ENCODE measurements around the gene ITPK1.

Gene ITPK1

GRCh38 chr14:93026339-93026738, 89.4 kb downstream of the ITPK1 start:
- H3K27me3 ChIP-seq (ENCODE audit: insufficient read depth, low read length), result no peaks in the 10 kb centered on the region
- peaks cover 2% of the 10 kb centered on the region for H3K4me1 ChIP-seq (ENCODE audit: control insufficient read depth, insufficient read depth, low read length, unreplicated experiment)
- no peaks in the 10 kb centered on the region for H3K36me3 ChIP-seq (ENCODE audit: insufficient read depth, low read length)
- no peak overlapping the region for H3K27ac ChIP-seq (ENCODE audit: low read depth, low read length)
- peaks cover 4% of the 10 kb centered on the region for H3K79me2 ChIP-seq (ENCODE audit: control insufficient read depth, insufficient read depth, low read length, unreplicated experiment)
- no peak overlapping the region for H3K4me3 ChIP-seq (ENCODE audit: low read depth, low read length)
- no peak overlapping the region for H2AFZ ChIP-seq (ENCODE audit: low read length, unreplicated experiment)

- Histone ChIP-seq H3K27ac (ENCODE audit: low read depth, low read length) (no peak overlapping the region), H3K36me3 (ENCODE audit: insufficient read depth, low read length) (no peaks in the 10 kb centered on the region), H2AFZ (ENCODE audit: low read length, unreplicated experiment) (no peak overlapping the region), H3K4me1 (ENCODE audit: control insufficient read depth, insufficient read depth, low read length, unreplicated experiment) (no peaks in the 10 kb centered on the region), H3K4me3 (ENCODE audit: low read depth, low read length) (no peak overlapping the region), H3K27me3 (ENCODE audit: insufficient read depth, low read length) (no peaks in the 10 kb centered on the region), H3K79me2 (ENCODE audit: control insufficient read depth, insufficient read depth, low read length, unreplicated experiment) (peaks cover 4% of the 10 kb centered on the region)
Measured at GRCh38 chr14:93025055-93025454, 90.7 kb downstream of the ITPK1 start.

- Histone ChIP-seq H3K27ac (ENCODE audit: low read depth, low read length) (no peak overlapping the region), H3K79me2 (ENCODE audit: control insufficient read depth, insufficient read depth, low read length, unreplicated experiment) (peaks cover 4% of the 10 kb centered on the region)
Measured at GRCh38 chr14:93024493-93024892, 91.2 kb downstream of the ITPK1 start.

GRCh38 chr14:93023802-93024434, 91.8 kb downstream of the ITPK1 start:
- Histone ChIP-seq H3K27me3 (ENCODE audit: insufficient read depth, low read length) (no peaks in the 10 kb centered on the region), H3K79me2 (ENCODE audit: control insufficient read depth, insufficient read depth, low read length, unreplicated experiment) (peaks cover 4% of the 10 kb centered on the region), H2AFZ (ENCODE audit: low read length, unreplicated experiment) (no peak overlapping the region)

More at GRCh38 chr14:93024493-93024892, 91.2 kb downstream of the ITPK1 start:
- H3K4me3 ChIP-seq (ENCODE audit: low read depth, low read length), result no peak overlapping the region
- no peaks in the 10 kb centered on the region for H3K36me3 ChIP-seq (ENCODE audit: insufficient read depth, low read length)
- no peak overlapping the region for H2AFZ ChIP-seq (ENCODE audit: low read length, unreplicated experiment)
- no peaks in the 10 kb centered on the region for H3K4me1 ChIP-seq (ENCODE audit: control insufficient read depth, insufficient read depth, low read length, unreplicated experiment)
- H3K27me3 ChIP-seq (ENCODE audit: insufficient read depth, low read length), result no peaks in the 10 kb centered on the region

GRCh38 chr14:93023039-93023438, 92.7 kb downstream of the ITPK1 start:
- Histone ChIP-seq H2AFZ (ENCODE audit: low read length, unreplicated experiment) (no peak overlapping the region), H3K36me3 (ENCODE audit: insufficient read depth, low read length) (no peaks in the 10 kb centered on the region), H3K79me2 (ENCODE audit: control insufficient read depth, insufficient read depth, low read length, unreplicated experiment) (no peaks in the 10 kb centered on the region), H3K4me3 (ENCODE audit: low read depth, low read length) (no peak overlapping the region), H3K27me3 (ENCODE audit: insufficient read depth, low read length) (no peaks in the 10 kb centered on the region), H3K4me1 (ENCODE audit: control insufficient read depth, insufficient read depth, low read length, unreplicated experiment) (peaks cover 2% of the 10 kb centered on the region), H3K27ac (ENCODE audit: low read depth, low read length) (no peak overlapping the region)

More at GRCh38 chr14:93023802-93024434, 91.8 kb downstream of the ITPK1 start:
- no peak overlapping the region for H3K4me3 ChIP-seq (ENCODE audit: low read depth, low read length)
- no peaks in the 10 kb centered on the region for H3K4me1 ChIP-seq (ENCODE audit: control insufficient read depth, insufficient read depth, low read length, unreplicated experiment)
- no peak overlapping the region for H3K27ac ChIP-seq (ENCODE audit: low read depth, low read length)
- H3K36me3 ChIP-seq (ENCODE audit: insufficient read depth, low read length), result no peaks in the 10 kb centered on the region

- no peak overlapping the region for H3K27ac ChIP-seq (ENCODE audit: low read depth, low read length)
- no peaks in the 10 kb centered on the region for H3K79me2 ChIP-seq (ENCODE audit: control insufficient read depth, insufficient read depth, low read length, unreplicated experiment)
- H3K4me3 ChIP-seq (ENCODE audit: low read depth, low read length), result no peak overlapping the region
- no peak overlapping the region for H2AFZ ChIP-seq (ENCODE audit: low read length, unreplicated experiment)
- no peaks in the 10 kb centered on the region for H3K27me3 ChIP-seq (ENCODE audit: insufficient read depth, low read length)
- no peaks in the 10 kb centered on the region for H3K36me3 ChIP-seq (ENCODE audit: insufficient read depth, low read length)
- peaks cover 9% of the 10 kb centered on the region for H3K4me1 ChIP-seq (ENCODE audit: control insufficient read depth, insufficient read depth, low read length, unreplicated experiment)
Measured at GRCh38 chr14:93019970-93020369, 95.8 kb downstream of the ITPK1 start.

GRCh38 chr14:93019367-93019843, 96.3 kb downstream of the ITPK1 start:
- H3K27ac ChIP-seq (ENCODE audit: low read depth, low read length), result no peak overlapping the region
- H3K4me1 ChIP-seq (ENCODE audit: control insufficient read depth, insufficient read depth, low read length, unreplicated experiment), result peaks cover 14% of the 10 kb centered on the region
- H3K79me2 ChIP-seq (ENCODE audit: control insufficient read depth, insufficient read depth, low read length, unreplicated experiment), result no peaks in the 10 kb centered on the region

GRCh38 chr14:93018366-93018765, 97.4 kb downstream of the ITPK1 start:
- no peaks in the 10 kb centered on the region for H3K79me2 ChIP-seq (ENCODE audit: control insufficient read depth, insufficient read depth, low read length, unreplicated experiment)
- H3K36me3 ChIP-seq (ENCODE audit: insufficient read depth, low read length), result no peaks in the 10 kb centered on the region
- no peaks in the 10 kb centered on the region for H3K27me3 ChIP-seq (ENCODE audit: insufficient read depth, low read length)
- peaks cover 25% of the 10 kb centered on the region for H3K4me1 ChIP-seq (ENCODE audit: control insufficient read depth, insufficient read depth, low read length, unreplicated experiment)
- no peak overlapping the region for H2AFZ ChIP-seq (ENCODE audit: low read length, unreplicated experiment)
- no peak overlapping the region for H3K4me3 ChIP-seq (ENCODE audit: low read depth, low read length)
- no peak overlapping the region for H3K27ac ChIP-seq (ENCODE audit: low read depth, low read length)

More at GRCh38 chr14:93019367-93019843, 96.3 kb downstream of the ITPK1 start:
- H3K36me3 ChIP-seq (ENCODE audit: insufficient read depth, low read length), result no peaks in the 10 kb centered on the region
- no peaks in the 10 kb centered on the region for H3K27me3 ChIP-seq (ENCODE audit: insufficient read depth, low read length)
- H3K4me3 ChIP-seq (ENCODE audit: low read depth, low read length), result no peak overlapping the region
- H2AFZ ChIP-seq (ENCODE audit: low read length, unreplicated experiment), result no peak overlapping the region

- Histone ChIP-seq H3K27ac (ENCODE audit: low read depth, low read length) (no peak overlapping the region), H2AFZ (ENCODE audit: low read length, unreplicated experiment) (no peak overlapping the region), H3K27me3 (ENCODE audit: insufficient read depth, low read length) (no peaks in the 10 kb centered on the region), H3K79me2 (ENCODE audit: control insufficient read depth, insufficient read depth, low read length, unreplicated experiment) (no peaks in the 10 kb centered on the region), H3K4me3 (ENCODE audit: low read depth, low read length) (no peak overlapping the region), H3K36me3 (ENCODE audit: insufficient read depth, low read length) (no peaks in the 10 kb centered on the region), H3K4me1 (ENCODE audit: control insufficient read depth, insufficient read depth, low read length, unreplicated experiment) (peaks cover 29% of the 10 kb centered on the region)
Measured at GRCh38 chr14:93017898-93018297, 97.8 kb downstream of the ITPK1 start.

- H3K4me1 ChIP-seq (ENCODE audit: control insufficient read depth, insufficient read depth, low read length, unreplicated experiment), result peaks cover 35% of the 10 kb centered on the region
- no peaks in the 10 kb centered on the region for H3K79me2 ChIP-seq (ENCODE audit: control insufficient read depth, insufficient read depth, low read length, unreplicated experiment)
- H3K27me3 ChIP-seq (ENCODE audit: insufficient read depth, low read length), result no peaks in the 10 kb centered on the region
- H2AFZ ChIP-seq (ENCODE audit: low read length, unreplicated experiment), result no peak overlapping the region
- no peak overlapping the region for H3K4me3 ChIP-seq (ENCODE audit: low read depth, low read length)
- no peaks in the 10 kb centered on the region for H3K36me3 ChIP-seq (ENCODE audit: insufficient read depth, low read length)
- no peak overlapping the region for H3K27ac ChIP-seq (ENCODE audit: low read depth, low read length)
Measured at GRCh38 chr14:93017301-93017797, 98.4 kb downstream of the ITPK1 start.

GRCh38 chr14:93016275-93016845, 99.4 kb downstream of the ITPK1 start:
- no peak overlapping the region for H2AFZ ChIP-seq (ENCODE audit: low read length, unreplicated experiment)
- H3K27ac ChIP-seq (ENCODE audit: low read depth, low read length), result no peak overlapping the region
- H3K79me2 ChIP-seq (ENCODE audit: control insufficient read depth, insufficient read depth, low read length, unreplicated experiment), result no peaks in the 10 kb centered on the region
- H3K4me3 ChIP-seq (ENCODE audit: low read depth, low read length), result no peak overlapping the region
- H3K36me3 ChIP-seq (ENCODE audit: insufficient read depth, low read length), result no peaks in the 10 kb centered on the region
- peaks cover 40% of the 10 kb centered on the region for H3K4me1 ChIP-seq (ENCODE audit: control insufficient read depth, insufficient read depth, low read length, unreplicated experiment)
- no peaks in the 10 kb centered on the region for H3K27me3 ChIP-seq (ENCODE audit: insufficient read depth, low read length)

All from ACC112 (cell line).